LoVo (cell line): ENCODE results near the gene DTNBP1.
A peak's percentile ranks its signal among the peaks of the same experiment; 100 is the strongest.

Experiments used
- DNase-seq: peaks from one replicate; pipeline ENCODE4 v3.0.0-alpha.2; 2016; ENCODE audit warnings: low spot score

The DTNBP1 gene, protein sequence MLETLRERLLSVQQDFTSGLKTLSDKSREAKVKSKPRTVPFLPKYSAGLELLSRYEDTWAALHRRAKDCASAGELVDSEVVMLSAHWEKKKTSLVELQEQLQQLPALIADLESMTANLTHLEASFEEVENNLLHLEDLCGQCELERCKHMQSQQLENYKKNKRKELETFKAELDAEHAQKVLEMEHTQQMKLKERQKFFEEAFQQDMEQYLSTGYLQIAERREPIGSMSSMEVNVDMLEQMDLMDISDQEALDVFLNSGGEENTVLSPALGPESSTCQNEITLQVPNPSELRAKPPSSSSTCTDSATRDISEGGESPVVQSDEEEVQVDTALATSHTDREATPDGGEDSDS

DNA sequence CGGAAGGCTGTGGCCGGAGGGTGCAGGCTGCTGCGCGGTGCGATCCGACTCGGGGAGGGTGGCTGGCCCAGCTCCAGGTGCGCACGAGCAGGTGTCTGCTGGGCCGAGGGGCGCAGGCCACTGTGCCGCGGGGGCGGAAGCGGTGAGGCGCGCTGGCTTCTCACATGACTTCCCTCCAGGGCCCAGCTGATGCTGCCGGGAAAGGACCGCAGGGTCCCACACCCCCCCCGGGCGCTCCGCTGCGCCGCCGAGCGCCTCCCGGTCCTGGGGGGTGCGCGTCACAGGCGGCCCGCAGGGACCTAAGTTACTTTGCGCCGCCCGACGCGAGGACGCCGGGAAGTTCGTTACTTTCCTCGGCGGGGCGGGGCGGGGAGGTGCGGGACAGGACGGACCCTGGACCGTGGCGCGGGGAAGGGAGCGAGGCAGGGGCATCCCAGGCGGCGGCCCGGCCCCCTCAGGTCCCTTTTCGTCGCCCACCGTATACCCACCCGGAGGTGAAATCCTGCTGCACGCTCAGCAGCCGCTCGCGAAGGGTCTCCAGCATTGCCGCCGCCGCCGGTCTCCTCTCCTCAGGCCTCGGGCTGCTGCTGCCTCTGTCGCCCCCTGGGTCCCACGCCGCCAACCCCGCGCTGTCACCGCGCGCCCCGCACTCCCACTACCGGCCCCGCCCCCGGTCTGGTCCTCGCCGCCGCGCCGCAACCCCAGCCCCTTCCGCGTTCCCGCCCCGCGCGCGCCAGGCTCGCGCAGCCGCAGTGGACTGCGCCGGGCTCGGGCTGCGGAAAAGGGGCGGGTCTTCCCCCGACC lies at the start of gene DTNBP1:
TSS of gene DTNBP1 (minus strand) at position 703 of the 804 bp plus-strand sequence. CDS start at position 544, 159 bp downstream.
- peak; percentile 79 for DNase-seq

DNA sequence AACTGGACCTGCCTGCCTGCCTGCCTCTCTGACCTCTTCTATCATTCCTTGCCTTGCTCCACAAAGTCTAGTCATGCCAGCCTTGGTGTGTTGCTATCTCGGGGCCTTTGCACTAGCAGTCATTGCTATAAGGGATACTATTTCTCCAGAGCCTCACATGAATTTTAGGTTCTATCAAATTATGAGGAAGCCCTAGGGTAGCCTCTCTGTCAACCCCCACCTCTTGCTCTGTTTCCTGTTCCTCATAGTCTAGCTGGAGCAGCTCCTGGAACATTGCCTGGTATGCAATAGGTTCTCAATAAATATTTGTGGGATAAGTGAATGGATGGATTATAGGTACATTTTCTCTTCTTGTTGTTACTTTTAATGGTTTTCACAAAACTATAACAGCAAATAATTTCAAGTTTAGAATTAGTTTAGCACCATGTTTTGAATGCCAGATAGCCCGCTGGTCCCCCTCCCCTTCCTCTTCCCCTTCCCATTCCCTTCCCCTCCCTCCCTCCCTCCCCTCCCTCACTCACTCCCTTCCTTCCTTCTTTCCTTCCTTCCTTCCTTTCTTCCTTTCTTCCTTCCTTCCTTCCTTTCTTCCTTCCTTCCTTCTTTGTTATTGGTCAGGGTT lies 46.9 kb upstream of the DTNBP1 start:
- DNase-seq, result no peak

DNA sequence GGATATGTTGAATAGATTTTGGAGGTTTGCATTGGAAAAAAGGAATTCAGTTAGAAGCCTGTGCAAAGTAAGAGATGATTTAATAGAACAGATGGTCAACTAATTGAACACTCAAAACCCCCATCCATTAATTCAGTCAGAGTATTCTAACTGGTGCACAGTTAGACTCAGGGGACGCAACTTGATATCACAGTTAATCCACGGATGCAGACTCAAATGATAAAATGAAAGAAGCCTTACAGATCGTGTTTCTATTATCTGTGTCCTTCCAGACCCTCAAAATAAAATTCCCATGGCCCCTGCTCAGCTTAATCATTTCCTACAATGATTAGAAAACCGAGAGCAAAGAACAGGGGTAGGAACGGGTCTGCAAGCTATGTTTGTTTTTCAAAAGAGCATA lies 45.4 kb upstream of the DTNBP1 start:
- no peak for DNase-seq

DNA sequence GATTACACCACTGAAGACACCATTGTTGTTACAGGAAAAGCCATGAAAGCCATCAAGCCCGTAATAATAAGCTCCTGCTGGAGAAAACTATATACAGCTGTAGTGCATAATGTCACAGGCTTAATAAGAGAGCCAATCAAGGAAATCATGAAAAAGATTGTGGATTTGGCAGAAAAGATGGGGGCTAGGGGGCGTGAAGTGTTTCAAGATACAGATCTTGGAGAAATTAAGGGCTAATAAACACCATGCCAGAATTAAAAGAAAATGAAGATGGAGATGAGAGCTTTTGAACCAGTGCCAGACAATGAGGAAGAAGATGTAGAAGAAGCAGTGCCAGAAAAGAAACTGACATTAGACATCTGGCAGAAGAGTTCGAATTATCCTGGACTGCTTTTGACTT lies 43.2 kb upstream of the DTNBP1 start:
- DNase-seq, result no peak

DNA sequence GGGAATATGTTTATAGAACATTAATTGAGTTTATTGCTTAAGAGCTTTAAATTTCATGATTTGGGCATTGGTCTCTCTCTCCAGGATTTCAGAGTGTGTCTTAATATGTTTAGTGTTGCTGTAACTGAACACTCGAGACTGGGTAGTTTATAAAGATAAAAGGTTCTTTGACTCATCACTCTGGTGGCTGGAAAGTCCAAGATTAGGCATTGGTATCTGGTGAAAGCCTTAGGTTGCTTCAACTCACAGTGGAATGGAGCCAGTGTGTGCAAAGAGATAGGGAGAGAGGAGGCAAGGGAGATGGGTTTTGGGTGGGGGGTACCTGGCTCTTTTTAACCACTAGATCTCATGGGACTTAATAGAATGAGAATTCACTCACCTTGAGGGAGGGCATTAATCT lies 35.6 kb upstream of the DTNBP1 start:
- no peak for DNase-seq

DNA sequence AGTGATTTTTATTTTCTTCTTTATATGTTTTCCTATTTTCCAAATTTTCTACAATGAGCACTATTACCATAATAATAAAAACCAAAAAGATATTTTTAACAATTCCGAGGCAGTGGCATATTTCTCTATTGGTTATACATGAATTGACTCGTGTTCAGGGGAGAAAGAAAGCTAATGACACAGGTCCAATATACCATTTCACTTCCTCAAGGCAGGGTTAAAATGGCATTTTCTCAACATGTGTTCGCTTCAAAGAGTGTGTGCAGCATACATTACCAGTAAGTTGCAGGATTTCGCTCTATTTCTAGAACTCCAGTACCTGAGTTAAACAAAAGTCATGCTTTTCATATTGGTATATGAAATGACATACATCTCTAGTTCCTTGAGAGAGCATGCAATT lies 35.1 kb upstream of the DTNBP1 start:
- DNase-seq, result no peak

DNA sequence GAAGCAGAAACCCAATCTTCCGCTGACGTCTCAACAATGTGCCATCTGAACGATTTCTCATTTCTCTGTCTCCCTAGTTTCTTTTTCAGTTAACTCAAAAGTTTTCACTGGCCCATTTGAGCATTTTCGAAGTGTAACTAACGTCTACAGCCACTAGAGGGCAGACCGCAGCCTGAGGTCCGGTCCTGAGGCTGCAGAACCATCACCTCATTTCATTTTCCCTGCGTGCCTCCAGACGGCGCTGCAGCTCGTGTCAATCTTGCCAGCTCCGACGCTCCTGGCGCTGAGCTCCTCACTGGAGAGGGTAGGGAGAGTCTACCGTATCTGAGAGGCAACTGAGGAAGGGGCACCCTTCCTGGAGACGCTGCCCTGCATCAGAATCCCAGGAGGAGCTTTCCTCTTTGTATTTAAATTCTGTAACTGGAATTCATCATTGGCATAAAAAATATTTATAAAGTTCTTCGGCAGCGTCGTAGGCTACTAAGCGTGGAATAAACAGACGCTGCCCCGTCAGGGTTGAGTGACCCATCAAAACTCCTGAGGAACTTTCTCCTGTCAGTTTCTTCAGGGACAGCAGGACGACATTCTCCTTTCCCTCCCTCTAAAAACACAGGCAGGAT lies 28.5 kb upstream of the DTNBP1 start:
- DNase-seq, result peak; percentile 86

DNA sequence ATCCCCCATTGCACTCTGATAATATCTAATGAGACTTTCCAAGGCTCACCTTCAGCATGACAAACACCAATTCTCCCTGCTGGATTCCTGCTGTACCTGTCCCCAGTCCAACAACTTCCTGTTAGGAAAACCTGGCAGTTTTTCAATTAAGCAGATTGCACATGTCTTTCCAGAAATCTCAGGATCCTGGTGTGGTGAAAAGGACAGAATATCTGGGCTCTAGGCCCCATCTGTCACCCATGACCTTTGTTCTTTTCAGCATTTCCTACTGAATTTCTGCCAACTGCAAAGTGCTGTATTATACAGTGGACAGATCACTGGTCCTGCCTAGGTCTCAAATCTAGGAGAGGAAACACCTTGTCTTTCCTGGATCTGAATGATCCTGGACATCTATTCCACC lies 27.7 kb upstream of the DTNBP1 start:
- DNase-seq, result no peak

DNA sequence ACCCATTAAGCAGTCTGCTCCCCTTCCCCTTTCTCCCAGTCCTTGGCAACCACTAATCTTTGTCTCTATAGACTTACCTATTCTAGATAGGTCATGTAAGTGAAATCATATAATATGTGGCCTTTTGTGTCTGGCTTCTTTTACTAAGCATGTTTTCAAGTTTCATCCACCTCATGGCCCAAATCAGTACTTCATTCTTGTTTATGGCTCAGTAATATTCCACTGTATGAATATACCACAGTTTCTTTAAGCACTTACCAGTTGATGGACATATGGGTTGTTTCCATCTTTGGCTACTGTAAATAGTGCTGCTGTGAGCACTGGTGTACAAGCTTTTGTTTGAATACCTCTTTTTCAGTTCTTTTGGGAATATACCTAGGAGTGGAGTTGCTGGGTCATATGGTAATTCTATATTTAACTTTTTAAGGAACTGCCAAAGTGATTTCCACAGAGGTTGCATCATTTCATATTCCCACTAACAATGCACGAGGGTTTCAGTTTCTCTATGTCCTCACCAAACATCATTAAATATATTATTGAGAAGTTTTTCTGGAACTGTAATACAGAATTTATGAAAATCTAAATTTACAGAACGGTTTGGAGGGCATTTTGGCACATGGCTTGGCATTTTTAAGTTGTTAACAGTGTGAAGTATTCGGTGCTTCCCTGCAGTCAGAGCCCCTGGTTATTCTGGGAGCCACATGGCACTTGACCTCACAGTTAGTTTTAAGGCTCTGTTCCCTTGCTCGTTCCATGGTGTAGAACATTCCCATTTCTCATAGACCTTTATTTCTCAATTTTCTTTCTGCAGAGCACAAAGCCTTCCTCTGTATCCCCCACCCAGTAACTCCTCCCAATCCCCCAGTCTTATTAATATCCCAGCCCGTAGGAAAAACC lies 27.0 kb upstream of the DTNBP1 start:
- DNase-seq, result no peak

DNA sequence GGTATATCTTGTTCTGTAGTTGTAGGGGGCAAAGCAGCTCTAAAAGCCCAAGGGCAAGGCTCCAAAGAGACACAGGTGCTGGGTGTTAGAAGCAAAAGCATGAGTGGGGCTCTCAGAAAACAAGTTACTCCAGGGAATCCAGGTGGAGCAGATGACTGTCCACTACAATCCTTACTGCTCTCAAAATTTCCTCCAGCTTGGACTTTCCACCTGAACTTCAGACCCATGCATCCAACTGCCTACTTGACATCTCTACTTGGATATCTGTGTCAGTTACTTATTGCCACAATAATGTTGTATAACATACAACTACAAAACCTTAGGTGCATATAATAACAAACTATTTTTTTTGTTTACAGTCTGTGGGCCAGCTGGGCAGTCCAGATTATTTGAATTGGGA lies 22.8 kb upstream of the DTNBP1 start:
- no peak for DNase-seq

DNA sequence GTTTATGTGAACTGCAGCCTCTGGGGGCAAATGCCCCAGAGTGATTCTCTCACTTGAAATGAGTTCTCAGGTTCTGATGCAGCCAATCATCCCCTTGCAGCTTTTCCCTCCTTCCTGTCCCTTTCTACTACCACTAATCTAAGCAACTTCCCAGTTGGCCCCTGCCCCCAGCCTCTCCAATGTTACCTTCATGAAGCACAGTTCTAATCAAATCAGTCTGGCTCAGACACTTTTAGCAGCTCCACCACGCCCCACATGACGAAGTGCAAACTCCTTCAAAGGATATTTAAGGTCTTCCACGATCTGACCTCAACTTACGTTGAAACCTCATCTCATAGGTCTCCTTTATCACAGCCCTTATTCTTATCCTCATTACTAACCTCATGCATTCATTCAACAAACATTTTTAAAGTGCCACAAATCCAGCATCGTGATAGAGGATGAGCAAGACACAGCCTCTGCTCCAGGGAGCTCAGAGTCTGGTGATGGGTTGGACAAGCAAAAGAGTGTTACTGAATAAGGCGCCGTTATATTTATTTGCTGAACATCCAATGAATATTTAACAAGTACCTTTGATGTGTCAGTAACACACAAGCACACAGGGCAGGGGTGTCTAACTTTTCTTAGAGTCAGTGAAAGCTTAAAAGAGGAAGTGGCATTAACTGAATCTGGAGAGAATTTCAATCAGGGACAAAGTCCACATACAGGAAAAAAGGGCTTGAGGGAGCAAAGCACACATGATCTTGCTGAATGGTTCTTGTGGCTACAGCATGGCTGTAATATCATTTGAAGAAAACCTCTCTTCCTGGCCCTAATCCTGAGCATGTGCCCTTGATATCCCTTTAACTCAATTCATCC lies 20.4 kb upstream of the DTNBP1 start:
- peak; percentile 22 for DNase-seq

DNA sequence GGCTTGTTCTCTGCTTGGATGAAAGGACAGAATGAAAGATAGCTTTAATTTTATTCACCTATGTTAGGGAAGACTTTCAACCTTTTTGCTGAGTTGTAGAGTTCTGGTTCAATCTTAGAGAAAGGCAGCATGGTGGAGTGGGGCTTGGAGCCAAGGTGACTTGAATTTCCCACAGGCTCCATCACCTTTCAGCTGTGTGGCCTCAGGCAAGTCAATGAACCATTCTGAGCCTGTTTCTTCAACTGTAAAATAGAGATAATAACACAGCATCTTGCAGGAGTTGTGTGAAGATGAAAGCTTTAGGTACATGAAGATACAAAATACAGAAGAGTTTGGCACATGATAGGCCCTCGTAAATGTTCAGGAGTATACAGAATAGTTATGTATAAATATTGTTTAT lies 19.1 kb upstream of the DTNBP1 start:
- DNase-seq, result no peak

DNA sequence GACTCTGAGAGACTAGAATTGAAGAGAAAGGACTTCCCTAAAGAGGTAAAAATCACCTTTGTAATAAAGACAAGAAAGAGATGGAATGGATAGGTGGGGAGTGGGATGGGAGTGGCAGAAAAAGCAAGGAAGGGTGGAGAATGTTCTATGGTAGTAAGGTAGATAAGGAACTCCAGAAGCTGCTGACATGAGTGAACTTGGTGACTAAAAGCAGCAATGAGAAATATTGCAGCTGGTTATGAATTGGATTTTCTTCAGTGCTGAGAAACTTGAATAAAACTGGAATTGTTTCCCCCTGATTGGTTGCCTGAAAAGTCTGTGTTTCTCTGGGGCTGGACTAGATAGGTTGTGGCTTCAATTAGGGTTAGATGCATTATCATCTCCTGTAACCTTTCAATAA lies 15.7 kb upstream of the DTNBP1 start:
- no peak for DNase-seq

DNA sequence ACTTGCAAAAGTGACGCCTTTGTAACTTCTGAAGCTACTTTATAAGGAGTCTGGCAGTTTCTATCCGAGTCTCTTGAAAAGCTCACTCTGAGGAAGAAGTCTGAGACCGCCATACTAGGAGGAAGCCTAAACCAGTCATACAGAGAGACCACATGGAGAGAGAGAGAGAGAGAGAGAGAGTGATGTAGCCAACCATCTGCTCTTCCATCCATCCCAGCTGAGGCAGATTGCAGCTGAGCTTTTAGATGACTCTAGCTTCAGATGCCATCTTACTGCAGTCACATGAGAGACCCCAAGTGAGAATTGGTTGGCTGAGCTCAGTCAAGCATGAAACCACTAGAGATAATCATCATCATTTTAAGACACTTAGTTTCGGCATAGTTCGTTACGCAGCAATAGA lies 15.0 kb upstream of the DTNBP1 start:
- DNase-seq, result no peak

DNA sequence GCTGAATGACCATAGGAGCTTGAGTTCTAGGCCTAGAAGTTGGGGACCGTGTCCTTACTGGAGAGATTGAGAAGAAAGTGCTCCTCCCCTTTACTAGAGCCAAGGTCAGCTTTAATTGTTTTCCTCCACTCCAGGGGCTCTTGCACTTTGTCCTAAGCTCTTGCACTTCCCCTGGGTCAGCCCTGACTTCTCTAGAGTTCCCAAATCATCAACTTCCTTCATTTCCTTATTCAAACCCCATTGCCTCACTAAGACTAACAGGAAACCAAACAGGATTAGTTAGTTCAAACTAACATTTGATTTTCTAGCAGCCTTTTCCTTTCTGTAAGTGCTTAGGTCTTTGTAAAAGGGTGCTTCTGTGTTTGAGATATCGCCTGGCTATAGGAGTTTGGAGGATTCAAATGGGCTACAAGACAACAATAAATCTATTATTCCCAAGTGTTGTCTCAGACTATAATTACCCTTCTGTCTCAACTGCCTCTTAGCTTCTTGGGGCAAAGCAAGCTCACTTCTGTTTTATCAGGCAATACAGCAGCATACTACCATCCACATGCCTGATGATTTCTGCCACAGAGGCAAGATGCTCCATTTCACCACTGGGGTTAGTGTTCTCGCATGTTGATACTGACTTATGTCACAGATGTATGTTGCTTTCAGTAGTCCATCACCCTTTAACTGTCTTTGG lies 12.8 kb upstream of the DTNBP1 start:
- DNase-seq, result no peak

DNA sequence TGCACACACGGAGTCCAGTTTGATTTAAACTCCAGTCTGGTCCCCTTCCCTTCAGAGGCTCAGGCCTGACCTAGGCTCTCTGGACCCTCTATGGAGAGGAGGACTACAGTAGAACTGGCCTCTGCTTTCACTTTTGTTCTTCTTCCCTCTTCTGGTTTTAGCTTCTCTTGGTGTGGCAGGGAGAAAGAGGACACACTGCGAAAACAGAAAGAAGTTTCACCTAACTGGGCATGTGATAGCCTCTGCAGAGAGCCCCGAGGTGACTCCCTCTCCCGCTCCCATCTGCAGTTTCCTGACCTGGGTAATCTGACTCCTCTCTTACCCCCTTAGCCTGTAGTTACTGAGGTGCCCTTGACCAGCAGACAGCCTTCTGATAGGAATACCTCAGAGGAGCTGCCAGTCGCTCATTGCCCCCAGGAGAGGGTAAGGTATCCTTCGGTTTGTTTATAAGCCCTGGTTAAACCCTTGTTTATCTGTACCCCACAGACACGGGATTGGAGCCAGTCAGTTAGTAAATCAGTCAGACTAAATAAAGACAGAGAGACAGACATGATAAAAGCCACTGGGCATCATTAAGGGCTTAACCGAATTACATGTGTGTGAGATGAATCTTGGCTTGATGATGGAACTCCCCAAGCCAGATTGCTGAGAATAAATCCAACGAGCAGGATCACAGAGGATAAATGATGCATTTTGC lies 12.0 kb upstream of the DTNBP1 start:
- no peak for DNase-seq

DNA sequence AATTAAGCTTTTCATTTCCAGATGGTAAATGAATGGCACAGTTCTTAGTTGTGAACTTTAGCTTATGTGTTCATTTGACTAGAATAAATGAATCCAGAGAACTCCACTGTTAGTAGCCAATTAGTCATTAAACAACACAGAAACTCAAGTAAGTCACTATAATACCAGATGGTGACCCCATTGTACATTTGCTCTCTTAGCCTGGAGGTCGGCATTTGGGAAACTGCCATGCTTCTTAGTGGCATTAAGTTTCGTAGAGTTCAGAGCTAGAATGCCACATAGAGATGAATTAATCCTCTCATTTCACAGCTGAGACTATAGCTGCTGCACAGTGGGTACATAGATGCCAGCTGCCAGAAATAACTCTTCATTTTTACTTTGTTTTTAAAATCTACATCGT lies 10.8 kb upstream of the DTNBP1 start:
- DNase-seq, result no peak

DNA sequence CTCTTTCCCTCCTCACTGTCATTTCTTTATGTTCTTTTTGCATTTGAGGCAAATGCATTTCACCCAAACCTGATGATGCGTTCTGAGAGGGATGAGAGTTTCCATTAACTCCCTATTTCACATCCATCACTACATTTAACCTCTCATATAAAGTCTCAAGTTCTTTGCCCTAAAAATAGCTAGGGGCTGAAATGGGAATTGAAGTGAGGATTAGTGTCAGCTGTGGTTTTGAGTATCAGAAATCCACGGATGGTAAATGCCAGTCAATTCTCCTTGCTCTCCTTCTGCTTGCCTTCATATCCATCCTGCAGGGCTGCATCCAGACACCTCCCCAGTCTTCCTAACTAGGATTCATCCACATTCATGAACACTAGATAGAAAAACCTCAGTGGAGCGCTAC lies 10.0 kb upstream of the DTNBP1 start:
- DNase-seq, result no peak

DNA sequence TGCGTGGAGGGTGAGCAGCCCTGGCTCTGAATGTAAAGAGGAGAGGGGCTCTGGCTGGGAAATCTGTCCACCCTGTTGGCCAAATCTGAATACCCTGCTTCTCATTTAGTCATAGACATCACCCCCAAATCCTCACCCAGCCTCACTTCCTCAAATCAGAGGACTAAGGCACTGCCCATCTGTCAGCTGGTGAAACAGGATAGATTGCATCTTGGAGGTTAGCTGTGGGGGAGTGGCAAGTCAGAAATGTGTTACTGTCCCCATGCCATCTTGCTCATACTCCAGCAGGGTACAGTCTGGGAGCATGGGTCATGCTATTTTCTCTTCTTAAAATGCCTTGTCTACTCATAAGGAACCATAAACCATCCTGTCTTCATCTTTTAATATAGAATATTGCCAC lies 9.5 kb upstream of the DTNBP1 start:
- no peak for DNase-seq
